ENCODE results near the gene BST1. TPM values are rescaled to one million over a fixed set of nuclear protein-coding genes. Genes with fewer than 3 reads are reported as not detected.

The BST1 gene
- total RNA-seq, 3 donors from 2014 or later (not counting 1 experiment from before 2014, with no cell fraction given) = 1.8 to 6.4 (median 2.2) TPM

DNA sequence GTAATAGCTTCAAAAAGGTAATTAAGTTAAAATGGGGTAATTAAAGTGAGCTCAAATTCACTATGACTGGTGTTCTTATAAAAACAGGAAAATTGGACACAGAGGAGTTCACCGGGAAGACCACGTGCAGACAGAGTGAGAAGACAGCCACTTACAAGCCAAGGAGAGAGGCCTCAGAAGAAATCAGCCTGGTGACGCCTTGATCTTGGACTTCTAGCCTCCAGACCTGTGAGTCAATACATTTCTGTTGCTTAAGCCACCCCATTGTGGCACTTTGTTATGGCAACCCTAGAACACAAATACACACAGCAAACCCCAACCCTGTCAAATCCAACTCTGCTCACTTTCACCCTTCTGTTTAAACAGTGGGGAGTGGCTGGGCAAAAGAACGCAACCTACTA is 71.2 kb downstream of the BST1 start:
- peak; percentile 25 to 61 (median 32) for ATAC-seq
- DNase-seq = peak; percentile 29 to 40
- H3K4me3 ChIP-seq (ENCODE audit: low read length) = no peak overlapping the region
- H3K4me3 Mint-ChIP-seq = no peak overlapping the region
- no peaks in the 10 kb centered on the region for H3K9me3 ChIP-seq (ENCODE audit: control insufficient read depth, insufficient read depth, low read length)
- TF ChIP-seq, protein P1, sequence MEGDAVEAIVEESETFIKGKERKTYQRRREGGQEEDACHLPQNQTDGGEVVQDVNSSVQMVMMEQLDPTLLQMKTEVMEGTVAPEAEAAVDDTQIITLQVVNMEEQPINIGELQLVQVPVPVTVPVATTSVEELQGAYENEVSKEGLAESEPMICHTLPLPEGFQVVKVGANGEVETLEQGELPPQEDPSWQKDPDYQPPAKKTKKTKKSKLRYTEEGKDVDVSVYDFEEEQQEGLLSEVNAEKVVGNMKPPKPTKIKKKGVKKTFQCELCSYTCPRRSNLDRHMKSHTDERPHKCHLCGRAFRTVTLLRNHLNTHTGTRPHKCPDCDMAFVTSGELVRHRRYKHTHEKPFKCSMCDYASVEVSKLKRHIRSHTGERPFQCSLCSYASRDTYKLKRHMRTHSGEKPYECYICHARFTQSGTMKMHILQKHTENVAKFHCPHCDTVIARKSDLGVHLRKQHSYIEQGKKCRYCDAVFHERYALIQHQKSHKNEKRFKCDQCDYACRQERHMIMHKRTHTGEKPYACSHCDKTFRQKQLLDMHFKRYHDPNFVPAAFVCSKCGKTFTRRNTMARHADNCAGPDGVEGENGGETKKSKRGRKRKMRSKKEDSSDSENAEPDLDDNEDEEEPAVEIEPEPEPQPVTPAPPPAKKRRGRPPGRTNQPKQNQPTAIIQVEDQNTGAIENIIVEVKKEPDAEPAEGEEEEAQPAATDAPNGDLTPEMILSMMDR (IDR thresholded peaks at IDR 0.05) = no peak
- H3K27ac Mint-ChIP-seq = peak overlapping the region; percentile 57 to 70
- no peaks in the 10 kb centered on the region for H3K27me3 ChIP-seq (ENCODE audit: control insufficient read depth, insufficient read depth, low read length)
- H3K27ac ChIP-seq (ENCODE audit: low read length) = no peak overlapping the region
- no peaks in the 10 kb centered on the region for H3K36me3 ChIP-seq (ENCODE audit: control insufficient read depth, insufficient read depth, low read length)
- no peaks in the 10 kb centered on the region for H3K36me3 Mint-ChIP-seq
- 67% methylated on average over 4 of the region's 4 CpGs for whole genome bisulfite sequencing (ENCODE audit: insufficient coverage)
- intact Hi-C loops (cut with micrococcal nuclease) = no loop called here
- peaks cover 34% of the 10 kb centered on the region for H3K4me1 ChIP-seq (ENCODE audit: control insufficient read depth, insufficient read depth, low read length)
- peaks cover 57 to 67% of the 10 kb centered on the region in 2 donors for H3K4me1 Mint-ChIP-seq
- H3K9me3 Mint-ChIP-seq = no peaks in the 10 kb centered on the region
- H3K27me3 Mint-ChIP-seq (ENCODE audit: low read depth in 2 of 2) = no peaks in the 10 kb centered on the region

DNA sequence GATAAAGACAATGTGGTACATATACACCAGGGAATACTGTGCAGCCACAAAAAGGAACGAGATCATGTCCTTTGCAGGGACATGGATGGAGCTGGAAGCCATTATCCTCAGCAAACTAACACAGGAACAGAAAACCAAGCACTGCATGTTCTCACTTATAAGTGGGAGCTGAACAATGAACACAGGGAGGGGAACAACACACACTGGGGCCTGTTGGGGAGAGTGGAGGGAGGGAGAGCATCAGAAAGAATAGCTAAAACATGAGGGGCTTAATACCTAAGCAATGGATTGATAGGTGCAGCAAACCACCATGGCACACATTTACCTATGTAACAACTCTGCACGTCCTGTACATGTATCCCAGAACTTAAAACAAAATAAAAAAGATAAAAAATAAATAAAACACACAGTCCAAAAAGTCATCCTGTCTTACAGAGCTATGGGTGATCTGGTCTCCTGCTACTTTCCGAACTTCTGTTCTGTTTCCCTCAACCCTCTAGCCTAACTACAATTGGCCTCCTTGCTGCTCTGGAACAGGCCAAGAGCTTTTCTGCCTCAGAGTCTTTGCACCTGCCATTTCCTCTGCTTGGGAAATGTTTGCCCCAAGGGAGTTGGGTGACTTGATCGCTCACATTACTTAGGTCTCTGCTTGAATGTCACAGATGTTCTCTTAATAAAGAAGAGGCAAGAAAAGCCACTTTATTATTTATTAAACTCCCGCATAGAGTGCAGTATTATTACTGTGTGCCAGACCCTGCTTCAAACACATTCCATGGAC is 74.2 kb downstream of the BST1 start:
- peak overlapping the region; percentile 91 for H3K4me3 Mint-ChIP-seq
- H3K27me3 Mint-ChIP-seq (ENCODE audit: low read depth in 2 of 2) = no peaks in the 10 kb centered on the region
- H3K4me1 Mint-ChIP-seq = peaks cover 69 to 76% of the 10 kb centered on the region in 2 donors
- no peaks in the 10 kb centered on the region for H3K9me3 ChIP-seq (ENCODE audit: control insufficient read depth, insufficient read depth, low read length)
- peaks cover 8% of the 10 kb centered on the region for H3K36me3 Mint-ChIP-seq
- H3K9me3 Mint-ChIP-seq = no peaks in the 10 kb centered on the region
- H3K27me3 ChIP-seq (ENCODE audit: control insufficient read depth, insufficient read depth, low read length) = no peaks in the 10 kb centered on the region
- 81% methylated on average over 5 of the region's 5 CpGs for WGBS (ENCODE audit: insufficient coverage)
- TF ChIP-seq, protein P1 (IDR thresholded peaks at IDR 0.05) = no peak
- H3K4me3 ChIP-seq (ENCODE audit: low read length) = no peak overlapping the region
- no peak for ATAC-seq
- H3K36me3 ChIP-seq (ENCODE audit: control insufficient read depth, insufficient read depth, low read length) = peaks cover 3% of the 10 kb centered on the region
- intact Hi-C loops (cut with micrococcal nuclease) = no loop called here
- peak overlapping the region; percentile 83 to 86 for H3K27ac Mint-ChIP-seq
- no peak overlapping the region for H3K27ac ChIP-seq (ENCODE audit: low read length)
- DNase-seq = peak in 1 of 2 donors; percentile 12
- peaks cover 48% of the 10 kb centered on the region for H3K4me1 ChIP-seq (ENCODE audit: control insufficient read depth, insufficient read depth, low read length)

DNA sequence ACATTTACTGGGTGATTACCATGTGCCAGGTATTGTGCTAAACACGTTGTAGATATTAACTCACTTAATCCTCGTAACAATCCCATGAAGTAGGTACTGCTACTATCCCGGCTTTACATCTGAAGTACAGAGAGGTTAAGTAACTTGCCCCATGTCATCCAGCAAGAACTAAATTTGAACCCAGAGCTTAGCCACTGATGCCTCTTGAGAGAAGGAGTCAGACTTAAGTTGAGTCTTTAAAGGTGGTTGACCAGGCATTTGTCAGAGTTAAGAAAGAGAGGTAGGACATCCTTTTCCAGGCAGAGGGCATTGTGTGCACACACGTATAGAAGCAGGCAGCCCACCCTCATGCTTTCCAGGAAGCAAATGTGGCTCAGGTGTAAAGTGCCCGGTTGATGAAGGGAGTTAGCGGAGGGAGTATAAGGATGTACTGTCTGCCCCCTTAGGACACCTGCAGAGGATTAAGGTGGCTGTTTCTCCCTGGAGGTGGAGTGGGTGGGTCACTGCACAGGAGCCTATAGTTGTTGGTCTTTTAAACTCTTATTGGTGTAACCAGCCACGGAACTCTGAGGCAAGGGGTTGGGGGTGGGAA is 74.9 kb downstream of the BST1 start:
- intact Hi-C loops (cut with micrococcal nuclease) = loop anchor here (2.0 kb wide), 1 partner anchor 185 kb away; the partner anchor contains the start of gene FGFBP2
- Histone ChIP-seq H3K4me3 (ENCODE audit: low read length) (peak overlapping the region; percentile 59), H3K9me3 (ENCODE audit: control insufficient read depth, insufficient read depth, low read length) (no peaks in the 10 kb centered on the region), H3K36me3 (ENCODE audit: control insufficient read depth, insufficient read depth, low read length) (peaks cover 3% of the 10 kb centered on the region), H3K4me1 (ENCODE audit: control insufficient read depth, insufficient read depth, low read length) (peaks cover 43% of the 10 kb centered on the region), H3K27me3 (ENCODE audit: control insufficient read depth, insufficient read depth, low read length) (no peaks in the 10 kb centered on the region), H3K27ac (ENCODE audit: low read length) (peak overlapping the region; percentile 36)
- Mint-ChIP-seq H3K9me3 (no peaks in the 10 kb centered on the region), H3K4me3 (peak overlapping the region; percentile 91), H3K36me3 (peaks cover 8% of the 10 kb centered on the region), H3K27me3 (ENCODE audit: low read depth in 2 of 2) (no peaks in the 10 kb centered on the region), H3K4me1 (peaks cover 69 to 76% of the 10 kb centered on the region in 2 donors), H3K27ac (peak overlapping the region; percentile 83 to 86)
- no peak for ATAC-seq
- 45% methylated on average over 7 of the region's 7 CpGs for WGBS (ENCODE audit: insufficient coverage)
- TF ChIP-seq, protein P1 (IDR thresholded peaks at IDR 0.05) = no peak
- DNase-seq = no peak
